Smooth muscle cell of bladder (primary cell): ENCODE measurements around the gene ESPNL. TPM values are rescaled to one million over a fixed set of nuclear protein-coding genes. Genes with fewer than 3 reads are reported as not detected.

Experiments
- total RNA-seq: library from RNA; depleted of rRNA; stranded (reverse); fragments of >200 nt; gene quantifications from 2 replicates; pipeline ENCODE4 v1.2.3, GENCODE V29; 2014

Gene ESPNL, protein sequence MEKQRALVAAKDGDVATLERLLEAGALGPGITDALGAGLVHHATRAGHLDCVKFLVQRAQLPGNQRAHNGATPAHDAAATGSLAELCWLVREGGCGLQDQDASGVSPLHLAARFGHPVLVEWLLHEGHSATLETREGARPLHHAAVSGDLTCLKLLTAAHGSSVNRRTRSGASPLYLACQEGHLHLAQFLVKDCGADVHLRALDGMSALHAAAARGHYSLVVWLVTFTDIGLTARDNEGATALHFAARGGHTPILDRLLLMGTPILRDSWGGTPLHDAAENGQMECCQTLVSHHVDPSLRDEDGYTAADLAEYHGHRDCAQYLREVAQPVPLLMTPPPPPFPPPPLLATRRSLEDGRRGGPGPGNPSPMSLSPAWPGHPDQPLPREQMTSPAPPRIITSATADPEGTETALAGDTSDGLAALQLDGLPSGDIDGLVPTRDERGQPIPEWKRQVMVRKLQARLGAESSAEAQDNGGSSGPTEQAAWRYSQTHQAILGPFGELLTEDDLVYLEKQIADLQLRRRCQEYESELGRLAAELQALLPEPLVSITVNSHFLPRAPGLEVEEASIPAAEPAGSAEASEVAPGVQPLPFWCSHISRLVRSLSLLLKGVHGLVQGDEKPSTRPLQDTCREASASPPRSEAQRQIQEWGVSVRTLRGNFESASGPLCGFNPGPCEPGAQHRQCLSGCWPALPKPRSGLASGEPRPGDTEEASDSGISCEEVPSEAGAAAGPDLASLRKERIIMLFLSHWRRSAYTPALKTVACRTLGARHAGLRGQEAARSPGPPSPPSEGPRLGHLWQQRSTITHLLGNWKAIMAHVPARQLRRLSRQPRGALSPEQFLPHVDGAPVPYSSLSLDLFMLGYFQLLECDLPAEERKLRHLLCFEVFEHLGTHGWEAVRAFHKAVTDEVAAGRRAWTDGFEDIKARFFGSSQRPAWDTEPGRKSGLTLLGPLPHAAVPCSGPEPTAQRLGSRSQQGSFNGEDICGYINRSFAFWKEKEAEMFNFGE
- total RNA-seq: 2.3 and 2.4 TPM in 2 replicates

DNA sequence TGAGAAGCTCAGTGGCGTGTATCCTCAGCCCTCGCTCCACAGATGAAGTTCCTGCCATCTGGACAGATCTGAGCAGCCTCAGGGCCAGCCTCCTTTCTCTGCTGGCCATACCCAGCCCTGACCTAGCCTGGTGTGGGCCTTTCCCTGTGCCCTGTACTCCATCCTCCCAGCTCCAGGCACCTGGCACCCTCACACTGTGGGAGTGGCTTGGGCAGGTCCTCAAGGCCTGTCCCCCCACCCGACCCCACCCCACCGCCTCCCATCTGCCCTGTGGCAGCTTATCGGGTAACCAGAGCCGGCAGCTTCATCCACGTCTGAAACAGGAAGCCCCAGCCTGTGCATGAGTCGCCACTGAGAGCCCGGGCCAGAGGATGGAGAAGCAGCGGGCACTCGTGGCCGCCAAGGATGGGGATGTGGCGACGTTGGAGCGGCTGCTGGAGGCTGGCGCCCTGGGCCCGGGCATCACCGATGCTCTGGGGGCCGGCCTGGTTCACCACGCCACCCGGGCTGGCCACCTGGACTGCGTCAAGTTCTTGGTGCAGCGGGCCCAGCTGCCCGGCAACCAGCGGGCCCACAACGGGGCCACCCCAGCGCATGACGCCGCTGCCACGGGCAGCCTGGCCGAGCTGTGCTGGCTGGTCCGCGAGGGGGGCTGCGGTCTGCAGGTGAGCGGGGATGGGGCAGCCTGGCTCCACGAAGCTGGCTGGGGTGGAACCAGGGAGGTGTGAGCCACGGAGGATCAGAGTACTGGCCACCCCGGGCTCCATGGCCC, at the start of gene ESPNL:
TSS of gene ESPNL (plus strand) at position 292 of the 772 bp plus-strand sequence. CDS start at position 372, 80 bp downstream.

DNA sequence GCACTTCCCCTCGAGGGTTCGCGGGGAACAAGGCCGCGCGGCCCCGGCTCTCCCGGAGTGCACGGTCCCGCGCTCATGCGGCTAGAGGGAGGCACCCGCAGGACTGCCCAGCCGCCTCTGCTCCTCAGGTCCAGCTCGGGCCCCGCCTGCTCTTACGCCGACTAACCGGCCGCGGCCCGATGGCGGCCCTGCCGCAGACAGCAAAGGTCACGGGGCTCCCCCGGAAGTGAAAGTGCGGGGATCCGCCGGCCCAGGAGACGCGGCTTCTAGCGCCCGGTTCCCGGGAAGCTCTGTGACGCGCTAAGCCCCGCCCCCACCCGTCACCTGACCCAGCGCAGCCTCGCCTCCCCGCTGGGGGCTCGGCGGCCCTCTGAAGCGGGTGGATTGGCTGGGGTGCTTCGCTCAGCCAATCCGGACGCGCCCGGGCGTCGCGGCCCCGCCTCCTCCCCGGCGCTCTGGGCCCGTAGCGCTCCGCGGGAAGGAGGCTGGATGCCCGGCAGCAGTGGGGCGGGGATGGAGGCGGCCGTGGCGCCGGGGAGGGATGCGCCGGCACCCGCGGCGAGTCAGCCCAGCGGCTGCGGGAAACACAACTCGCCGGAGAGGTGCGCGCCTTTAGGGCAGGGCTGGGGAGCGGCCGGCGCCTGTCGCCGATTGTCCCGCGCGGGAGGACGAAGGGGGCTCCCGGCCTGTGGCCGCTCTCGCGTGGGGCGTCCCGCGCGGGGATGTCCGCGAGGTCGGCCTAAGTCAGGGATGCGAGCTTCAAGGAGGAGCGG, 39.4 kb upstream of the ESPNL start, which contains the start of gene SCLY:
TSS of gene SCLY (plus strand) at position 460 of the 773 bp plus-strand sequence. CDS start at position 514, 54 bp downstream.

GRCh38 chr2:238138331-238139195, 38.4 kb downstream of the ESPNL start, which contains the start of gene KLHL30:
Gene KLHL30, plus strand, starts transcription at chr2:238138668. Its CDS starts 2,087 bp downstream, at chr2:238140755.

DNA sequence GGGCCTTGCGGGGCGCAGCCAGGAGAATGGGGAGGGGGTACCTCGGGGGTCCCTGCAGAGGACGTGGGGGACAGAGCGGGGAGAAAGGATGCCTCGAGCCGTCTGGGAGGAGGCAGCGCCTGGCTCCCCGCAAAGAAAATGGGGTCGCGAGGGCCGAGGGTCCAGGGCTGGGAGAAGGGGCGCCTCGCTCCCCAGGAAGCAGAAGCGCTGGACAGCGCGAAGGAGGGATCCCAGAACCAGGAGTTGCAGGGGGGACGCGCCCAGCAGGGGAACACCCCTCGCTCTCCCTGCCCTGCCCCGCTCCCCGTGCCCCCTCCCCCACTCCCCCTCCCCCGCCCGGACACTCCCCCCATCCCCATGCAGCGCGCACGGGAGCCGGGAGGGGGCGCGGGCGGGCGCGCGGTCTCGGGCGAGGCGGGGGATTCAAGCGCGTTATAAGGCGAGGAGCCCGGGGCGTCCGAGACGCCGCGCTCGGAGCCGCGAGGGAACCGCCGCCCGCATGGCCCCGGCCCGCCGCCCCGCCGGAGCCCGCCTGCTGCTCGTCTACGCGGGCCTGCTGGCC, 58.5 kb downstream of the ESPNL start, which contains the start of gene ERFE:
TSS of gene ERFE (plus strand) at position 462 of the 562 bp plus-strand sequence. CDS start at position 500, 38 bp downstream.

Other genes starting within 250 kb of the ESPNL start
- gene RAMP1, start 240.7 kb upstream of the ESPNL start, total RNA-seq: 10.1 and 10.5 TPM in 2 replicates
- 46.4 and 47.9 TPM in 2 replicates for gene UBE2F, start 133.3 kb upstream of the ESPNL start, total RNA-seq
- gene SCLY, start 39.3 kb upstream of the ESPNL start, total RNA-seq: 8.7 and 11.1 TPM in 2 replicates
- gene KLHL30, start 38.3 kb downstream of the ESPNL start, total RNA-seq: 0.46 and 0.57 TPM in 2 replicates
- gene ERFE, start 58.6 kb downstream of the ESPNL start, total RNA-seq: 1.7 and 7.3 TPM in 2 replicates
- gene ILKAP, start 103.4 kb downstream of the ESPNL start, total RNA-seq: 18.9 and 21.0 TPM in 2 replicates
- gene HES6, start 139.7 kb downstream of the ESPNL start, total RNA-seq: 0.92 and 4.0 TPM in 2 replicates
- gene PER2, start 188.3 kb downstream of the ESPNL start, total RNA-seq: 2.0 and 2.8 TPM in 2 replicates
- 9.9 and 11.9 TPM in 2 replicates for gene TRAF3IP1, start 220.2 kb downstream of the ESPNL start, total RNA-seq